ENCODE measurements around the gene KCNMA1. TPM values are rescaled to one million over a fixed set of nuclear protein-coding genes. Genes with fewer than 3 reads are reported as not detected.
A peak's percentile ranks its signal among the peaks of the same experiment; 100 is the strongest.

The KCNMA1 gene
- total and polyA plus RNA-seq, 3 donors from 2014 or later: 13.6 to 36.1 (median 24.7) TPM

- H3K9me3 ChIP-seq: no peaks in the 10 kb centered on the region
- no peak for DNase-seq
- H3K4me1 ChIP-seq: no peaks in the 10 kb centered on the region
- TF ChIP-seq CTCF (IDR thresholded peaks at IDR 0.05) (no peak), POLR2A (IDR thresholded peaks at IDR 0.05) (no peak)
- no peaks in the 10 kb centered on the region for H3K27me3 ChIP-seq
- 87 to 97% methylated on average over 5 of the region's 5 CpGs for WGBS, 2 donors
- H3K27ac ChIP-seq: no peak overlapping the region
- intact Hi-C loops (cut with DNase I; ENCODE audit: low total_unique reads): no loop called here
- no peak overlapping the region for H3K4me3 ChIP-seq
- H3K36me3 ChIP-seq (ENCODE audit: low read depth, missing control alignments): no peaks in the 10 kb centered on the region
Observed at GRCh38 chr10:76905251-76905650, 732.4 kb downstream of the KCNMA1 start.

GRCh38 chr10:76903387-76903945 is 734.1 kb downstream of the KCNMA1 start:
- no peak for TF ChIP-seq POLR2A (IDR thresholded peaks at IDR 0.05)
- H3K4me3 ChIP-seq: no peak overlapping the region
- H3K9me3 ChIP-seq: no peaks in the 10 kb centered on the region
- intact Hi-C loops (cut with DNase I; ENCODE audit: low total_unique reads): no loop called here
- DNase-seq: no peak
- H3K27me3 ChIP-seq: no peaks in the 10 kb centered on the region
- H3K4me1 ChIP-seq: no peaks in the 10 kb centered on the region
- no peak overlapping the region for H3K27ac ChIP-seq
- WGBS, 2 donors: 79 to 88% methylated on average over 7 of the region's 7 CpGs
- H3K36me3 ChIP-seq (ENCODE audit: low read depth, missing control alignments): no peaks in the 10 kb centered on the region

GRCh38 chr10:76902949-76903348 is 734.7 kb downstream of the KCNMA1 start:
- H3K27me3 ChIP-seq: no peaks in the 10 kb centered on the region
- peak in 1 of 3 experiments; percentile 7 for TF ChIP-seq CTCF (IDR thresholded peaks at IDR 0.05)
- TF ChIP-seq POLR2A (IDR thresholded peaks at IDR 0.05): no peak
- peak; percentile 59 for DNase-seq
- H3K4me1 ChIP-seq: no peaks in the 10 kb centered on the region
- no peaks in the 10 kb centered on the region for H3K36me3 ChIP-seq (ENCODE audit: low read depth, missing control alignments)
- H3K4me3 ChIP-seq: no peak overlapping the region
- 64 to 70% methylated on average over 10 of the region's 10 CpGs for WGBS, 2 donors
- intact Hi-C loops (cut with DNase I; ENCODE audit: low total_unique reads): no loop called here
- no peak overlapping the region for H3K27ac ChIP-seq
- no peaks in the 10 kb centered on the region for H3K9me3 ChIP-seq

GRCh38 chr10:76901701-76902100 is 735.9 kb downstream of the KCNMA1 start:
- TF ChIP-seq CTCF (IDR thresholded peaks at IDR 0.05) (no peak), POLR2A (IDR thresholded peaks at IDR 0.05) (no peak)
- H3K4me3 ChIP-seq: no peak overlapping the region
- WGBS, 2 donors: 93 to 97% methylated on average over 3 of the region's 3 CpGs
- intact Hi-C loops (cut with DNase I; ENCODE audit: low total_unique reads): no loop called here
- H3K9me3 ChIP-seq: no peaks in the 10 kb centered on the region
- DNase-seq: no peak
- no peaks in the 10 kb centered on the region for H3K36me3 ChIP-seq (ENCODE audit: low read depth, missing control alignments)
- H3K27me3 ChIP-seq: no peaks in the 10 kb centered on the region
- no peaks in the 10 kb centered on the region for H3K4me1 ChIP-seq
- no peak overlapping the region for H3K27ac ChIP-seq

- Histone ChIP-seq H3K36me3 (ENCODE audit: low read depth, missing control alignments) (no peaks in the 10 kb centered on the region), H3K27ac (no peak overlapping the region), H3K9me3 (no peaks in the 10 kb centered on the region), H3K4me3 (no peak overlapping the region), H3K4me1 (no peaks in the 10 kb centered on the region), H3K27me3 (no peaks in the 10 kb centered on the region)
- intact Hi-C loops (cut with DNase I; ENCODE audit: low total_unique reads): no loop called here
- DNase-seq: no peak
- no peak for TF ChIP-seq POLR2A (IDR thresholded peaks at IDR 0.05)
- TF ChIP-seq CTCF (IDR thresholded peaks at IDR 0.05): no peak
Observed at GRCh38 chr10:76899490-76899889, 738.1 kb downstream of the KCNMA1 start.
